Loucy (cell line): ENCODE measurements around the gene DLG1.
A peak's percentile ranks its signal among the peaks of the same experiment; 100 is the strongest.

Experiments used
- H2AFZ ChIP-seq: fragments of 200-600 bp; sonication (generic); 2 replicates; pipeline ENCODE4 v1.6.0; 2016; ENCODE audit warnings: antibody characterized with exemption, mild to moderate bottlenecking, low read length, moderate library complexity
- H3F3A ChIP-seq: fragments of 200-600 bp; 2 replicates; pipeline ENCODE4 v1.6.0; 2016; ENCODE audit warnings: antibody characterized with exemption, low read depth, mild to moderate bottlenecking
- H3K27me3 ChIP-seq: fragments of 200-600 bp; sonication (generic); 2 replicates; pipeline ENCODE4 v1.6.1; 2014; ENCODE audit warnings: low read length, mild to moderate bottlenecking; ENCODE audit not compliant: insufficient read depth, poor library complexity, severe bottlenecking
- H3K36me3 ChIP-seq: fragments of 200-600 bp; sonication (generic); 2 replicates; pipeline ENCODE4 v1.6.1; 2016; ENCODE audit warnings: low read length; ENCODE audit not compliant: insufficient read depth
- H3K4me1 ChIP-seq: fragments of 200-600 bp; sonication (generic); 2 replicates; pipeline ENCODE4 v1.5.1; 2014; ENCODE audit warnings: low read length, mild to moderate bottlenecking; ENCODE audit not compliant: insufficient read depth, poor library complexity, severe bottlenecking
- H3K4me2 ChIP-seq: fragments of 200-600 bp; sonication (generic); 2 replicates; pipeline ENCODE4 v1.6.0; 2014; ENCODE audit warnings: antibody characterized with exemption, low read length, low read depth, mild to moderate bottlenecking; ENCODE audit not compliant: poor library complexity, severe bottlenecking
- H3K4me3 ChIP-seq: fragments of 200-600 bp; sonication (generic); 2 replicates; pipeline ENCODE4 v1.5.1; 2014; ENCODE audit warnings: low read length, mild to moderate bottlenecking, mixed read lengths; ENCODE audit not compliant: poor library complexity, severe bottlenecking
- H3K79me2 ChIP-seq: fragments of 200-600 bp; sonication (generic); 2 replicates; pipeline ENCODE4 v1.6.1; 2014; ENCODE audit warnings: low read length; ENCODE audit not compliant: insufficient read depth
- H3K9ac ChIP-seq: fragments of 200-600 bp; sonication (generic); 2 replicates; pipeline ENCODE4 v1.6.0; 2014; ENCODE audit warnings: mild to moderate bottlenecking, low read depth, low read length, moderate library complexity; ENCODE audit not compliant: poor library complexity, severe bottlenecking
- H3K9me2 ChIP-seq: fragments of 200-600 bp; sonication (generic); replicated peaks from 2 replicates; pipeline ENCODE4 v1.6.1; 2016; ENCODE audit warnings: low read depth, low read length, mixed read lengths
- H3K9me3 ChIP-seq: fragments of 200-600 bp; sonication (generic); 2 replicates; pipeline ENCODE4 v1.6.1; 2014; ENCODE audit warnings: mild to moderate bottlenecking, antibody characterized with exemption, low read length, low read depth; ENCODE audit not compliant: insufficient read depth
- H4K20me1 ChIP-seq: fragments of 200-600 bp; sonication (generic); 2 replicates; pipeline ENCODE4 v1.6.0; 2014; ENCODE audit warnings: antibody characterized with exemption, low read length, mild to moderate bottlenecking; ENCODE audit not compliant: insufficient read depth, poor library complexity, severe bottlenecking
- EZH2phosphoT487 ChIP-seq: fragments of 200-600 bp; IDR thresholded peaks from 2 replicates; pipeline ENCODE4 v1.6.1; 2018; ENCODE audit warnings: antibody characterized with exemption, mild to moderate bottlenecking, moderate library complexity, borderline replicate concordance
- TF ChIP-seq, protein P1 (sequence below): fragments of 200-600 bp; sonication (generic); conservative IDR thresholded peaks from 2 replicates; pipeline ENCODE4 v1.5.1; 2014; ENCODE audit warnings: mild to moderate bottlenecking, antibody characterized with exemption, low read length

Gene DLG1

DNA sequence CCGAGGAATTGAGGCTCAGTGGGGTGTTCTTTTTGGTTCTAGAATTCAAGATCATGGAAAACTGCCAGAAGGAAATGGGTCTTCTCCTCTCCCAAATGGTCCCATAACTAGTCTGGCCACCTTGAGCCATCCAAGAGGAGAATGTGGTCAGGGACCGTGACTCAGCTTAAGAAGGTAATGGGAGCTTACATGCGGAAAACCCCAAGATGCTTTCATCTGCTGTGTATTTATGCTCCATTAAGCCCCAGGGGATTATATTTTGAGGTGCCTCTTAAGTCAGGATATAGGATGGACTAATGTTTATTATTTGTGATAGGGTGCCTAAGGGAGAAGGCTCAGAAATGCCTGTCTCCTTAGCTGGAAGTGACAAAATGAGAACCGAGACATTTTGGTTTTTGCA, 39.2 kb upstream of the DLG1 start:
- H3K9me3 ChIP-seq, result no peaks in the 10 kb centered on the region

DNA sequence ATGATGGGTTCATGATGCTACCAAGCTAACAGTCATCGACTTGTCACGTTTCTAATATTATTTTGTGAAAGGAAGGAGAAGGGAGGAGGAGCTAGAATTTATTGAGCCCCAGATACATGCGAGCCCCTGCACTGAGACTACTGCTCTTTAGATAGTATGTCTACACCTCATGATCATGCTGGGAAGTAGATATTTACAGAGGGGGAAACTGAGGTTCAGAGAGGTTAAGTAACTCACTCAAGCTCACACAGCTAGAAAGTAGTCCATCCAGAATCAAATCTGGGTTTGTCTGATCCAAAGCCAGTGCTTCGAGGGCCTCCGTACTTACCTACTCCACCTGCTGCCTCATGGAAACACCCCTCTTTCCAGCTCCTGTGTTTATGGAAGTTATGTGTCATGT, 38.8 kb upstream of the DLG1 start:
- H3K27me3 ChIP-seq, result no peaks in the 10 kb centered on the region
- no peaks in the 10 kb centered on the region for H3K4me1 ChIP-seq
- H3K9me3 ChIP-seq, result no peaks in the 10 kb centered on the region
- no peaks in the 10 kb centered on the region for H3K79me2 ChIP-seq
- no peaks in the 10 kb centered on the region for H3K36me3 ChIP-seq
- no peak overlapping the region for H2AFZ ChIP-seq
- TF ChIP-seq, protein P1, sequence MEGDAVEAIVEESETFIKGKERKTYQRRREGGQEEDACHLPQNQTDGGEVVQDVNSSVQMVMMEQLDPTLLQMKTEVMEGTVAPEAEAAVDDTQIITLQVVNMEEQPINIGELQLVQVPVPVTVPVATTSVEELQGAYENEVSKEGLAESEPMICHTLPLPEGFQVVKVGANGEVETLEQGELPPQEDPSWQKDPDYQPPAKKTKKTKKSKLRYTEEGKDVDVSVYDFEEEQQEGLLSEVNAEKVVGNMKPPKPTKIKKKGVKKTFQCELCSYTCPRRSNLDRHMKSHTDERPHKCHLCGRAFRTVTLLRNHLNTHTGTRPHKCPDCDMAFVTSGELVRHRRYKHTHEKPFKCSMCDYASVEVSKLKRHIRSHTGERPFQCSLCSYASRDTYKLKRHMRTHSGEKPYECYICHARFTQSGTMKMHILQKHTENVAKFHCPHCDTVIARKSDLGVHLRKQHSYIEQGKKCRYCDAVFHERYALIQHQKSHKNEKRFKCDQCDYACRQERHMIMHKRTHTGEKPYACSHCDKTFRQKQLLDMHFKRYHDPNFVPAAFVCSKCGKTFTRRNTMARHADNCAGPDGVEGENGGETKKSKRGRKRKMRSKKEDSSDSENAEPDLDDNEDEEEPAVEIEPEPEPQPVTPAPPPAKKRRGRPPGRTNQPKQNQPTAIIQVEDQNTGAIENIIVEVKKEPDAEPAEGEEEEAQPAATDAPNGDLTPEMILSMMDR, result no peak
- no peak for TF ChIP-seq EZH2phosphoT487
- H3K9ac ChIP-seq, result no peak overlapping the region
- H3K9me2 ChIP-seq, result no peaks in the 10 kb centered on the region
- H3K4me2 ChIP-seq, result no peak overlapping the region
- H3F3A ChIP-seq, result no peaks in the 10 kb centered on the region
- no peaks in the 10 kb centered on the region for H4K20me1 ChIP-seq
- H3K4me3 ChIP-seq, result no peak overlapping the region

More for the DNA sequence above, 39.2 kb upstream of the DLG1 start:
- H3K9ac ChIP-seq, result no peak overlapping the region
- no peak overlapping the region for H3K4me3 ChIP-seq
- H3K4me1 ChIP-seq, result no peaks in the 10 kb centered on the region
- H3K79me2 ChIP-seq, result no peaks in the 10 kb centered on the region
- TF ChIP-seq, protein P1, result no peak
- no peak for TF ChIP-seq EZH2phosphoT487
- no peaks in the 10 kb centered on the region for H3K9me2 ChIP-seq
- no peaks in the 10 kb centered on the region for H3K36me3 ChIP-seq
- H3F3A ChIP-seq, result no peaks in the 10 kb centered on the region
- H2AFZ ChIP-seq, result no peak overlapping the region
- H4K20me1 ChIP-seq, result no peaks in the 10 kb centered on the region
- no peak overlapping the region for H3K4me2 ChIP-seq
- no peaks in the 10 kb centered on the region for H3K27me3 ChIP-seq

DNA sequence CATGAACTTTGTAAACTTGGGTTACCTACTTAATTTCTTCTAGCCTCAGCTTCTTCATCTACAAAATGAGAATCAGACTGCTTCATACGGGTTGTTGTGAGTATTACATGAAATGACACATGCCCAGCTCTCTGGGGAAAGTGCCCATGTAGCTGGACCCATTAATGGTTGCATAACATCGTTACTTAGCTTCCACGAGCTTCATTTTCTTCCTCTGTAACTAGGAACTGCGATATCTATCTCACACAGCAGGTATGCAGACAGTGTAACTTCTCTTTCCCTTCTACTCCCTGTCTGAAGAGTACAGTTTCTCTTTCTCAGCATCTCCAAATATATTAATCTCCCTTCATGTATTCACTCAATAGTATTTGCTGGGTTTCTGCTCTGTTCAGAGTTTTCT, 37.9 kb upstream of the DLG1 start:
- H3K36me3 ChIP-seq, result no peaks in the 10 kb centered on the region
- no peaks in the 10 kb centered on the region for H3K4me1 ChIP-seq
- H3F3A ChIP-seq, result no peaks in the 10 kb centered on the region
- H3K9me2 ChIP-seq, result no peaks in the 10 kb centered on the region
- no peak overlapping the region for H3K4me3 ChIP-seq
- no peaks in the 10 kb centered on the region for H3K9me3 ChIP-seq
- H4K20me1 ChIP-seq, result no peaks in the 10 kb centered on the region
- H3K4me2 ChIP-seq, result no peak overlapping the region
- no peaks in the 10 kb centered on the region for H3K27me3 ChIP-seq
- 0 out of 2 replicates have a peak overlapping the region, but pooled peaks have one; percentile 16 for H2AFZ ChIP-seq
- no peaks in the 10 kb centered on the region for H3K79me2 ChIP-seq
- no peak overlapping the region for H3K9ac ChIP-seq
- TF ChIP-seq, protein P1, result no peak
- TF ChIP-seq EZH2phosphoT487, result no peak
